SJCRH30 (cell line): Measurements from ENCODE around the gene MRPL49. TPM values are rescaled to one million over a fixed set of nuclear protein-coding genes. Genes with fewer than 3 reads are reported as not detected.

Source experiments
- DNase-seq, 2 experiments: peaks; one replicate each; pipeline ENCODE4 v3.0.0-alpha.2; 2015 to 2020
- H3K27ac ChIP-seq: fragments of 250-450 bp; sonication (Bioruptor Pico); 2 replicates; pipeline ENCODE4 v1.5.1; 2020; ENCODE audit warnings: mild to moderate bottlenecking, moderate library complexity
- H3K27me3 ChIP-seq: fragments of 250-450 bp; sonication (Bioruptor Pico); 2 replicates; pipeline ENCODE4 v1.5.1; 2020; ENCODE audit warnings: mild to moderate bottlenecking, moderate library complexity
- H3K36me3 ChIP-seq: fragments of 250-450 bp; sonication (Bioruptor Pico); 2 replicates; pipeline ENCODE4 v1.5.1; 2020; ENCODE audit warnings: mild to moderate bottlenecking, moderate library complexity
- H3K4me1 ChIP-seq: fragments of 250-450 bp; sonication (Bioruptor Pico); 2 replicates; pipeline ENCODE4 v1.5.1; 2020; ENCODE audit warnings: mild to moderate bottlenecking, moderate library complexity
- H3K4me3 ChIP-seq: fragments of 250-450 bp; sonication (Bioruptor Pico); 2 replicates; pipeline ENCODE4 v1.5.1; 2020; ENCODE audit warnings: mild to moderate bottlenecking, moderate library complexity
- H3K9me3 ChIP-seq: fragments of 250-450 bp; sonication (Bioruptor Pico); replicated peaks from 2 replicates; pipeline ENCODE4 v1.5.1; 2020; ENCODE audit warnings: mild to moderate bottlenecking, moderate library complexity
- total RNA-seq: library from RNA; depleted of rRNA; stranded (reverse); fragments of >200 nt; shearing (Covaris generic); gene quantifications from 2 replicates; pipeline ENCODE4 v1.2.3, GENCODE V29; 2014; rRNA removed

MRPL49 gene
- 51.5 and 58.9 TPM in 2 replicates for total RNA-seq

GRCh38 chr11:65121865-65122696 lies at the start of gene MRPL49, which contains the start of gene FAU:
MRPL49 (plus strand) TSS chr11:65122321; CDS start chr11:65122347, 26 bp downstream.
FAU (minus strand) TSS chr11:65122134; CDS start chr11:65121813, 321 bp downstream.
- Histone ChIP-seq H3K27me3 (no peaks in the 10 kb centered on the region), H3K4me1 (peaks cover 4% of the 10 kb centered on the region; the same call in 1 of the 2 replicates), H3K27ac (peak within 1 kb of the TSS; percentile 58), H3K36me3 (peaks cover 37% of the 10 kb centered on the region), H3K4me3 (peak within 1 kb of the TSS; percentile 97), H3K9me3 (no peaks in the 10 kb centered on the region)
- DNase-seq: peak; percentile 96 to 97

GRCh38 chr11:65072631-65072966 lies 49.5 kb upstream of the MRPL49 start:
- Histone ChIP-seq H3K27ac (no peak overlapping the region), H3K4me1 (no peaks in the 10 kb centered on the region)
- DNase-seq: no peak

GRCh38 chr11:65077451-65077850 lies 44.7 kb upstream of the MRPL49 start:
- peaks cover 48% of the 10 kb centered on the region for H3K36me3 ChIP-seq
- no peak for DNase-seq
- H3K27ac ChIP-seq: no peak overlapping the region
- H3K9me3 ChIP-seq: no peaks in the 10 kb centered on the region
- H3K4me3 ChIP-seq: no peak overlapping the region
- no peaks in the 10 kb centered on the region; the same call in 1 of the 2 replicates for H3K4me1 ChIP-seq
- no peaks in the 10 kb centered on the region for H3K27me3 ChIP-seq

More at GRCh38 chr11:65072631-65072966, 49.5 kb upstream of the MRPL49 start:
- no peak overlapping the region for H3K4me3 ChIP-seq
- H3K27me3 ChIP-seq: peaks cover 5% of the 10 kb centered on the region; the same call in 1 of the 2 replicates
- no peaks in the 10 kb centered on the region for H3K9me3 ChIP-seq
- peaks cover 11% of the 10 kb centered on the region; the same call in 1 of the 2 replicates for H3K36me3 ChIP-seq

- H3K9me3 ChIP-seq: no peaks in the 10 kb centered on the region
- peak; percentile 23 to 54 for DNase-seq
- H3K36me3 ChIP-seq: peaks cover 53% of the 10 kb centered on the region
- no peak overlapping the region for H3K4me3 ChIP-seq
- H3K27ac ChIP-seq: no peak overlapping the region
- H3K4me1 ChIP-seq: peaks cover 5% of the 10 kb centered on the region
- no peaks in the 10 kb centered on the region for H3K27me3 ChIP-seq
Observed at GRCh38 chr11:65078151-65078550, 44.0 kb upstream of the MRPL49 start.

GRCh38 chr11:65078786-65079342 lies 43.3 kb upstream of the MRPL49 start:
- Histone ChIP-seq H3K36me3 (peaks cover 53% of the 10 kb centered on the region), H3K4me1 (peaks cover 5% of the 10 kb centered on the region)

GRCh38 chr11:65083134-65083833 lies 38.8 kb upstream of the MRPL49 start:
- peak overlapping the region; percentile 83 for H3K27ac ChIP-seq
- peak overlapping the region; percentile 84 for H3K4me3 ChIP-seq
- H3K4me1 ChIP-seq: peaks cover 5% of the 10 kb centered on the region
- H3K36me3 ChIP-seq: peaks cover 36% of the 10 kb centered on the region
- H3K9me3 ChIP-seq: no peaks in the 10 kb centered on the region
- DNase-seq: no peak
- H3K27me3 ChIP-seq: no peaks in the 10 kb centered on the region

More at GRCh38 chr11:65078786-65079342, 43.3 kb upstream of the MRPL49 start:
- Histone ChIP-seq H3K27ac (no peak overlapping the region), H3K27me3 (no peaks in the 10 kb centered on the region), H3K4me3 (no peak overlapping the region), H3K9me3 (no peaks in the 10 kb centered on the region)
- DNase-seq: no peak

- DNase-seq: peak; percentile 93 to 95
- Histone ChIP-seq H3K27me3 (no peaks in the 10 kb centered on the region), H3K36me3 (peaks cover 28% of the 10 kb centered on the region), H3K9me3 (no peaks in the 10 kb centered on the region), H3K27ac (peak within 1 kb of the TSS; percentile 83), H3K4me3 (peak within 1 kb of the TSS; percentile 84), H3K4me1 (peaks cover 5% of the 10 kb centered on the region)
Observed at GRCh38 chr11:65083834-65084597, 38.1 kb upstream of the MRPL49 start, which contains the start of the genes CDCA5 and ZFPL1. CDCA5 (minus strand) TSS chr11:65084040; CDS start chr11:65083978, 62 bp downstream. ZFPL1 (plus strand) TSS chr11:65084222; CDS start chr11:65084699, 477 bp downstream.

GRCh38 chr11:65084598-65085375 lies 37.3 kb upstream of the MRPL49 start:
- Histone ChIP-seq H3K4me3 (peak overlapping the region; percentile 84), H3K36me3 (peaks cover 22% of the 10 kb centered on the region), H3K9me3 (no peaks in the 10 kb centered on the region), H3K27ac (peak overlapping the region; percentile 83), H3K4me1 (peaks cover 5% of the 10 kb centered on the region), H3K27me3 (no peaks in the 10 kb centered on the region)
- no peak for DNase-seq

GRCh38 chr11:65085446-65085845 lies 36.7 kb upstream of the MRPL49 start:
- no peaks in the 10 kb centered on the region for H3K9me3 ChIP-seq

GRCh38 chr11:65086809-65087208 lies 35.3 kb upstream of the MRPL49 start:
- DNase-seq: no peak
- no peak overlapping the region for H3K4me3 ChIP-seq
- H3K36me3 ChIP-seq: peaks cover 8% of the 10 kb centered on the region; the same call in 1 of the 2 replicates
- H3K27ac ChIP-seq: no peak overlapping the region
- H3K4me1 ChIP-seq: peaks cover 5% of the 10 kb centered on the region
- no peaks in the 10 kb centered on the region for H3K27me3 ChIP-seq
- no peaks in the 10 kb centered on the region for H3K9me3 ChIP-seq

More at GRCh38 chr11:65085446-65085845, 36.7 kb upstream of the MRPL49 start:
- Histone ChIP-seq H3K27ac (no peak overlapping the region), H3K4me3 (no peak overlapping the region), H3K4me1 (peaks cover 5% of the 10 kb centered on the region), H3K36me3 (peaks cover 18% of the 10 kb centered on the region), H3K27me3 (no peaks in the 10 kb centered on the region)
- no peak for DNase-seq

- Histone ChIP-seq H3K9me3 (no peaks in the 10 kb centered on the region), H3K27ac (no peak overlapping the region), H3K36me3 (peaks cover 6% of the 10 kb centered on the region; the same call in 1 of the 2 replicates), H3K4me1 (peaks cover 5% of the 10 kb centered on the region), H3K4me3 (no peak overlapping the region), H3K27me3 (no peaks in the 10 kb centered on the region)
- no peak for DNase-seq
Observed at GRCh38 chr11:65087216-65087615, 34.9 kb upstream of the MRPL49 start.

GRCh38 chr11:65087827-65088226 lies 34.3 kb upstream of the MRPL49 start:
- H3K4me3 ChIP-seq: no peak overlapping the region
- H3K4me1 ChIP-seq: peaks cover 1% of the 10 kb centered on the region
- no peak for DNase-seq
- no peak overlapping the region for H3K27ac ChIP-seq
- no peaks in the 10 kb centered on the region for H3K9me3 ChIP-seq
- no peaks in the 10 kb centered on the region for H3K27me3 ChIP-seq
- H3K36me3 ChIP-seq: peaks cover 1% of the 10 kb centered on the region; the same call in 1 of the 2 replicates

- no peaks in the 10 kb centered on the region for H3K4me1 ChIP-seq
- no peak for DNase-seq
- no peaks in the 10 kb centered on the region for H3K27me3 ChIP-seq
- H3K9me3 ChIP-seq: no peaks in the 10 kb centered on the region
- no peaks in the 10 kb centered on the region for H3K36me3 ChIP-seq
- no peak overlapping the region for H3K4me3 ChIP-seq
- no peak overlapping the region for H3K27ac ChIP-seq
Observed at GRCh38 chr11:65089621-65090020, 32.5 kb upstream of the MRPL49 start.
